Measurements from ENCODE around the gene ROCK2. TPM values are rescaled to one million over a fixed set of nuclear protein-coding genes. Genes with fewer than 3 reads are reported as not detected.

Gene ROCK2
- total and polyA plus RNA-seq, 9 of the 15 experiments (the other 6 are each of a cell fraction or from before 2014, with no cell fraction given): 4.9 to 30.6 (median 14.3) TPM

- no peak for TF ChIP-seq HMGXB4 (CRISPR knock-in tag; IDR thresholded peaks at IDR 0.05)
- 0 out of 4 replicates have a peak, but pooled peaks of 1 of the 2 experiments have one; percentile 24 for TF ChIP-seq MAZ (CRISPR knock-in tag; conservative IDR thresholded peaks at IDR 0.05 in 1 of 2, IDR thresholded peaks at IDR 0.05 in 1 of 2)
- peak; percentile 30; the same call in 1 of the 2 replicates for TF ChIP-seq CTBP1 (IDR thresholded peaks at IDR 0.05; ENCODE audit: borderline replicate concordance)
- TF ChIP-seq HOMEZ (CRISPR knock-in tag; IDR thresholded peaks at IDR 0.05): no peak
- TF ChIP-seq ZNF395 (CRISPR knock-in tag; IDR thresholded peaks at IDR 0.05): peak; percentile 90; the same call in 1 of the 2 replicates
- TF ChIP-seq, protein P1, sequence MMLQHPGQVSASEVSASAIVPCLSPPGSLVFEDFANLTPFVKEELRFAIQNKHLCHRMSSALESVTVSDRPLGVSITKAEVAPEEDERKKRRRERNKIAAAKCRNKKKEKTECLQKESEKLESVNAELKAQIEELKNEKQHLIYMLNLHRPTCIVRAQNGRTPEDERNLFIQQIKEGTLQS (IDR thresholded peaks at IDR 0.05): peak; percentile 97
- TF ChIP-seq, protein P1 (CRISPR knock-in tag; conservative IDR thresholded peaks at IDR 0.05): no peak
- no peak for TF ChIP-seq DIDO1 (tag; IDR thresholded peaks at IDR 0.05; ENCODE audit: low read depth)
- no peak for TF ChIP-seq TCF3 (CRISPR knock-in tag; IDR thresholded peaks at IDR 0.05)
- no peak for TF ChIP-seq NR4A1 (CRISPR knock-in tag; IDR thresholded peaks at IDR 0.05)
- TF ChIP-seq NR4A1 (tag; IDR thresholded peaks at IDR 0.05): 0 out of 2 replicates have a peak, but pooled peaks have one; percentile 14
- TF ChIP-seq CREBBP (IDR thresholded peaks at IDR 0.05; ENCODE audit: low read depth, low read length): no peak
- no peak for TF ChIP-seq ILK (tag; IDR thresholded peaks at IDR 0.05; ENCODE audit: borderline replicate concordance, low read depth)
- TF ChIP-seq, protein P2, sequence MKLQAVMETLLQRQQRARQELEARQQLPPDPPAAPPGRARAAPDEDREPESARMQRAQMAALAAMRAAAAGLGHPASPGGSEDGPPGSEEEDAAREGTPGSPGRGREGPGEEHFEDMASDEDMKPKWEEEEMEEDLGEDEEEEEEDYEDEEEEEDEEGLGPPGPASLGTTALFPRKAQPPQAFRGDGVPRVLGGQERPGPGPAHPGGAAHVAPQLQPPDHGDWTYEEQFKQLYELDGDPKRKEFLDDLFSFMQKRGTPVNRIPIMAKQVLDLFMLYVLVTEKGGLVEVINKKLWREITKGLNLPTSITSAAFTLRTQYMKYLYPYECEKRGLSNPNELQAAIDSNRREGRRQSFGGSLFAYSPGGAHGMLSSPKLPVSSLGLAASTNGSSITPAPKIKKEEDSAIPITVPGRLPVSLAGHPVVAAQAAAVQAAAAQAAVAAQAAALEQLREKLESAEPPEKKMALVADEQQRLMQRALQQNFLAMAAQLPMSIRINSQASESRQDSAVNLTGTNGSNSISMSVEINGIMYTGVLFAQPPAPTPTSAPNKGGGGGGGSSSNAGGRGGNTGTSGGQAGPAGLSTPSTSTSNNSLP (IDR thresholded peaks at IDR 0.05; ENCODE audit: borderline replicate concordance, low read depth, low read length): no peak
- TF ChIP-seq ZNF274 (IDR thresholded peaks at IDR 0.05; ENCODE audit: borderline replicate concordance, low read depth, low read length): no peak
- no peak for TF ChIP-seq PPARD (CRISPR knock-in tag; IDR thresholded peaks at IDR 0.05)
- TF ChIP-seq ARID1B (IDR thresholded peaks at IDR 0.05): peak; percentile 80
- no peak for TF ChIP-seq BRD9 (IDR thresholded peaks at IDR 0.05; ENCODE audit: low read depth, partially characterized antibody)
- peak; percentile 97 for TF ChIP-seq JUND (IDR thresholded peaks at IDR 0.05; ENCODE audit: borderline replicate concordance, low read depth, low read length)
- peak; percentile 93 for TF ChIP-seq JUND (tag; IDR thresholded peaks at IDR 0.05; ENCODE audit: borderline replicate concordance, low read depth, low read length)
- TF ChIP-seq KLF10 (CRISPR knock-in tag; IDR thresholded peaks at IDR 0.05): no peak
These were observed 157.3 kb downstream of the ROCK2 start (continued) for GRCh38 chr2:11187083-11187619.
